Ascending aorta (tissue), 2 donors: ENCODE data around the gene CHMP3. TPM values are rescaled to one million over a fixed set of nuclear protein-coding genes. Genes with fewer than 3 reads are reported as not detected.
"Not testable (repeated sequence)": the region's sequence is repeated elsewhere in the genome, so short reads cannot be mapped to it uniquely, and the experiment has no call there.

Source experiments
- DNase-seq, 2 donors: peaks; one replicate each; pipeline ENCODE4 v3.0.0-alpha.2; 2019; ENCODE audit warnings: low spot score in 2 of 2
- H3K27ac ChIP-seq, 2 donors: fragments of 200-600 bp; sonication (generic); one replicate each; pipeline ENCODE4 v1.5.1; 2016 to 2017; ENCODE audit warnings: mild to moderate bottlenecking in 1 of 2
- H3K27me3 ChIP-seq: fragments of 200-600 bp; sonication (generic); one replicate; pipeline ENCODE4 v1.5.1; 2017
- H3K36me3 ChIP-seq, 2 donors: fragments of 200-600 bp; sonication (generic); one replicate each; pipeline ENCODE4 v1.5.1; 2016
- H3K4me1 ChIP-seq, 2 donors: fragments of 200-600 bp; sonication (generic); one replicate each; pipeline ENCODE4 v1.5.1; 2016 to 2017; ENCODE audit warnings: mild to moderate bottlenecking in 1 of 2
- H3K4me3 ChIP-seq, 2 donors: fragments of 200-600 bp; sonication (generic); one replicate each; pipeline ENCODE4 v1.5.1; 2016 to 2017; ENCODE audit warnings: mild to moderate bottlenecking in 1 of 2
- H3K9me3 ChIP-seq, 2 donors: fragments of 200-600 bp; sonication (generic); one replicate each; pipeline ENCODE4 v1.5.1; 2016
- intact Hi-C: fragments of 100-400 bp; cut with DNase I; formaldehyde crosslinking; loops from one replicate; pipeline ENCODE4 v1.15.1; 2023
- total RNA-seq: library from RNA; depleted of rRNA; stranded (reverse); fragments of >200 nt; gene quantifications from one replicate; pipeline ENCODE4 v1.1.0, GENCODE V29; 2016
- TF ChIP-seq, protein P1 (sequence below), 3 experiments: fragments of 200-600 bp in 2 of 3; fragments of 450-650 bp in 1 of 3; sonication (generic) in 2 of 3; IDR thresholded peaks; one replicate each; pipeline ENCODE4 v1.5.1; 2016 to 2019; ENCODE audit warnings: antibody characterized with exemption in 3 of 3, mild to moderate bottlenecking in 1 of 3, moderate library complexity in 1 of 3

The CHMP3 gene
- total RNA-seq, 1 donor from 2014 or later = 69.3 TPM

DNA sequence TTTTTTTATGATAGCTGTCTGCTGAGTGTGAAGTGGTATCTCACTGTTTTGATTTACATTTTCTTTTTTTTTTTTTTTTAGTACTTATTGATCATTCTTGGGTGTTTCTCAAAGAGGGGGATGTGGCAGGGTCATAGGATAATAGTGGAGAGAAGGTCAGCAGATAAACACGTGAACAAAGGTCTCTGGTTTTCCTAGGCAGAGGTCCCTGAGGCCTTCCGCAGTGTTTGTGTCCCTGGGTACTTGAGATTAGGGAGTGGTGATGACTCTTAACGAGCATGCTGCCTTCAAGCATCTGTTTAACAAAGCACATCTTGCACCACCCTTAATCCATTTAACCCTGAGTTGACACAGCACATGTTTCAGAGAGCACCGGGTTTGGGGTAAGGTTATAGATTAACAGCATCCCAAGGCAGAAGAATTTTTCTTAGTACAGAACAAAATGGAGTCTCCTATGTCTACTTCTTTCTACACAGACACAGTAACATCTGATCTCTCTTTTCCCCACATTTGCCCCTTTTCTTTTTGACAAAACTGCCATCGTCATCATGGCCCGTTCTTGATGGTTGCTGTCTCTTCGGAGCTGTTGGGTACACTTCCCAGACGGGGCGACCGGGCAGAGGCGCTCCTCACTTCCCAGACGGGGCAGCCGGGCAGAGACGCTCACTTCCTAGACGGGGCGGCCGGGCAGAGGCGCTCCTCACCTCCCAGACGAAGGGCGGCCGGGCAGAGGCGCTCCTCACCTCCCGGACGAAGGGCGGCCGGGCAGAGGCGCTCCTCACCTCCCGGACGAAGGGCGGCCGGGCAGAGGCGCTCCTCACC, 18.8 kb downstream of the CHMP3 start:
- H3K9me3 ChIP-seq, intact Hi-C loops: not testable (repeated sequence)
- H3K36me3 ChIP-seq = peaks cover 6 to 12% of the 10 kb centered on the region in 2 donors

DNA sequence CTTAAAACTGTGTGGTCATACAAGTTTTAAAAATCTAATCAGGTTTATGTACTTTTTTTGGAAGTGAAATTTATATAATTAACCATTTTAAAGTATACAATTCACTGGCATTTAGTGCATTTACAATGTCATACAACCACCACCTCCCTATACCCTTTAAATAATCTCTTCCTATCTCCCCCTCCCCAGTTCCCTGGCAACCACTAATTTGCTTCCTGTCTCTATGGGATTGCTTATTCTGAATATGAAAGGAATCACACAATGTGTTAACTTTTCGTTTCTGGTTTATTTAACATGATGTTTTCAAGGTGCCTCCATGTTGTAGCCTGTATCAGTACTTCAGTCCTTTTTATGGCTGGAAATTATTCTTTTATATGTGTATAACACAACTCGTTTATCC, 19.4 kb downstream of the CHMP3 start:
- intact Hi-C loops = no loop called here
- TF ChIP-seq, protein P1, sequence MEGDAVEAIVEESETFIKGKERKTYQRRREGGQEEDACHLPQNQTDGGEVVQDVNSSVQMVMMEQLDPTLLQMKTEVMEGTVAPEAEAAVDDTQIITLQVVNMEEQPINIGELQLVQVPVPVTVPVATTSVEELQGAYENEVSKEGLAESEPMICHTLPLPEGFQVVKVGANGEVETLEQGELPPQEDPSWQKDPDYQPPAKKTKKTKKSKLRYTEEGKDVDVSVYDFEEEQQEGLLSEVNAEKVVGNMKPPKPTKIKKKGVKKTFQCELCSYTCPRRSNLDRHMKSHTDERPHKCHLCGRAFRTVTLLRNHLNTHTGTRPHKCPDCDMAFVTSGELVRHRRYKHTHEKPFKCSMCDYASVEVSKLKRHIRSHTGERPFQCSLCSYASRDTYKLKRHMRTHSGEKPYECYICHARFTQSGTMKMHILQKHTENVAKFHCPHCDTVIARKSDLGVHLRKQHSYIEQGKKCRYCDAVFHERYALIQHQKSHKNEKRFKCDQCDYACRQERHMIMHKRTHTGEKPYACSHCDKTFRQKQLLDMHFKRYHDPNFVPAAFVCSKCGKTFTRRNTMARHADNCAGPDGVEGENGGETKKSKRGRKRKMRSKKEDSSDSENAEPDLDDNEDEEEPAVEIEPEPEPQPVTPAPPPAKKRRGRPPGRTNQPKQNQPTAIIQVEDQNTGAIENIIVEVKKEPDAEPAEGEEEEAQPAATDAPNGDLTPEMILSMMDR (IDR thresholded peaks at IDR 0.05) = no peak
- no peak for DNase-seq
- H3K4me1 ChIP-seq = no peaks in the 10 kb centered on the region
- peaks cover 3 to 5% of the 10 kb centered on the region in 2 donors for H3K36me3 ChIP-seq
- H3K4me3 ChIP-seq = no peak overlapping the region
- H3K27me3 ChIP-seq = no peaks in the 10 kb centered on the region
- H3K9me3 ChIP-seq = no peaks in the 10 kb centered on the region
- H3K27ac ChIP-seq = no peak overlapping the region

More for the DNA sequence above, 18.8 kb downstream of the CHMP3 start:
- not testable (repeated sequence) for H3K4me3 ChIP-seq, DNase-seq, H3K4me1 ChIP-seq, H3K27ac ChIP-seq, H3K27me3 ChIP-seq

DNA sequence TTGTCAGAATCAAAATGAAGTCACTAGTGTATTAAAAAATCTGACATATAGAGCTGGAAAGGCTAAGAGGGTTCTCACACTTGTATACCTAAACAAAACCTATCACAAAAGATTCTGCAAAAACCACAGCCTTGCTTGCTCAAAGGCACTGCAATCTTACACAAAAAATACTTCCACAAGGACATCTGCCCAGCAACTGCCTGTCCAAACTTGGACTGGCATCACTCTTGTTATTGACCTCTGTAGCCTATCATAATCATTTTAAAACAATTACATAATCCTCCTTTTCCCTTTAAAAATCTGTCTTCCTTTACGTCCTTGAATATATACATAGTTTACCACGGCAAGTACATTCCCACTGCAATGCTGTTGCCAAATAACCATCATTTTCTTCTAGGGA, 19.9 kb downstream of the CHMP3 start:
- H3K9me3 ChIP-seq = no peaks in the 10 kb centered on the region
- peaks cover 0 to under 1% of the 10 kb centered on the region in 2 donors for H3K36me3 ChIP-seq
- intact Hi-C loops = no loop called here
- TF ChIP-seq, protein P1 (IDR thresholded peaks at IDR 0.05) = no peak
- no peaks in the 10 kb centered on the region for H3K27me3 ChIP-seq
- no peak for DNase-seq
- H3K4me3 ChIP-seq = no peak overlapping the region
- no peaks in the 10 kb centered on the region for H3K4me1 ChIP-seq
- H3K27ac ChIP-seq = no peak overlapping the region

DNA sequence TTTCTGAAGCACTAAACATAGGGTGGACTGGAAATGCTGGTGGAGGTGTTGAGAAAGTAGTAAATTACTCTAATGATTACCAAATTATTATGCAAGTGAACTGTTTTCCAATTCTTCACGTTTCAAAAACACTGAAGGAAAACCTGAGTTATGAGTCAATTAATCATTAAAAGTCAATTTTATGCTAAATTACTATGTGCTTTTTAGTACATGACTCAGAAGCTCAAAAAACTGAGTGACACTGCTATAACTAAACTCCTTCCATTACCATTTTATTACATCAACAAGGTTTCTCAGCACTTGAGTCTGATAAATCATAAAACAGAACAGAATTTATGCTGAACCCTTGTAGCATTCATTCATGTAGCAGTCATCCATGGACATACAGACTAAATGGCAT, 20.4 kb downstream of the CHMP3 start:
- H3K36me3 ChIP-seq = no peaks in the 10 kb centered on the region
- H3K4me3 ChIP-seq = no peak overlapping the region
- DNase-seq = no peak
- intact Hi-C loops = no loop called here
- H3K9me3 ChIP-seq = no peaks in the 10 kb centered on the region
- H3K27me3 ChIP-seq = no peaks in the 10 kb centered on the region
- TF ChIP-seq, protein P1 (IDR thresholded peaks at IDR 0.05) = no peak
- no peak overlapping the region for H3K27ac ChIP-seq
- H3K4me1 ChIP-seq = no peaks in the 10 kb centered on the region

DNA sequence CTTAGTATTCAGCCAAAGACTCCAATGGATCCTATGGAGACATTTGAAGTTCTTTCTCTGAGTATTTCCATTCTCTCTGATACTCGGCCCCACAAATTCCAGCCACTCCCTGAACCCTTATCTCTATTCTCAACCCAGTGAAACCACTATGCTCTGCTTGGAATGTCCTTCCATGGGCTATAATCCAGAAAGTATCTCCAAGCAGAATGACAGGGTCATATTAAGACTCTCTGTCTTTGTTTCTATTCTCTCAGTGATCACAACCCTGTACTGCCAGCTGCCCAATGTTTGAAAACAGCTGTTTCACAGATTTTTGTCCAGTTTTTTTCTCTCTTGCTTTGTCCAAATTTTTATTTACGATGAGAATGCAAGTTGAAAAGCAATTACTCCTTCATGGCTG, 21.9 kb downstream of the CHMP3 start:
- H3K27ac ChIP-seq = no peak overlapping the region
- DNase-seq = no peak
- H3K4me3 ChIP-seq = no peak overlapping the region
- intact Hi-C loops = no loop called here
- no peaks in the 10 kb centered on the region for H3K4me1 ChIP-seq
- no peaks in the 10 kb centered on the region for H3K9me3 ChIP-seq
- no peaks in the 10 kb centered on the region for H3K36me3 ChIP-seq
- no peaks in the 10 kb centered on the region for H3K27me3 ChIP-seq
- TF ChIP-seq, protein P1 (IDR thresholded peaks at IDR 0.05) = no peak

DNA sequence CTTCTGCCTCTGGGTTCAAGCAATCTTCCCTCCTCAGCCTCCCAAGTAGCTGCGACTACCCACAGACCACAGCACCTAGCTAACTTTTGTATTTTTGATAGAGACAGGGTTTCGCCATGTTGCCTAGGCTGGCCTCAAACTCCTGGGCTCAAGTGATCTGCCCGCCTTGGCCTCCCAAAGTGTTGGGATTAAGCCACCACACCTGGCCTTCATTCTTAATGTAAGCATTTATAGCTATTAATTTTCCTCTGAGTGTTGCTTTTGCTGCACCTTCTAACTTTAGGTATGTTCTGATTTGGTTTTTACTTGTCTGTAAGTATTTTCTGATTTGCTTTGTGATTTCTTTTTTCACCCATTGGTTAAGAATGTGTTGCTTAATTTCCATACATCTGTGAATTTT, 29.7 kb downstream of the CHMP3 start:
- DNase-seq = no peak
- TF ChIP-seq, protein P1 (IDR thresholded peaks at IDR 0.05) = no peak
- Histone ChIP-seq H3K27me3 (no peaks in the 10 kb centered on the region), H3K9me3 (peaks cover 0 to 13% of the 10 kb centered on the region in 2 donors), H3K4me3 (no peak overlapping the region), H3K27ac (no peak overlapping the region), H3K4me1 (no peaks in the 10 kb centered on the region), H3K36me3 (peaks cover 4 to 6% of the 10 kb centered on the region in 2 donors)
- intact Hi-C loops = no loop called here
